HepG2 (cell line): ENCODE results near the gene NT5M. TPM values are rescaled to one million over a fixed set of nuclear protein-coding genes. Genes with fewer than 3 reads are reported as not detected.

ENCODE experiments used
- ATAC-seq: fragments of 200-7000 bp; cut with Tn5 transposase; 3 replicates; pipeline ENCODE4 v1.9.1; 2020; ENCODE audit warnings: mild to moderate bottlenecking, moderate library complexity
- BruUV-seq: library from RNA; stranded (reverse); fragments of 400-500 nt; replicated peaks from 2 replicates; lab custom pipeline; 2021; lab: Mats Ljungman, UMichigan
- CTCF ChIA-PET: fragments of 300-600 bp; formaldehyde crosslinking; extraction: SDS; loops from one replicate; lab custom pipeline; 2021; ENCODE audit warnings: low total read pairs, inconsistent platforms, low intra/inter-chr PET ratio; lab: Yijun Ruan, JAX
- POLR2A ChIA-PET: fragments of 350-600 bp; sonication (Branson Sonifier 250); formaldehyde crosslinking; loops from one replicate; lab custom pipeline; 2020; ENCODE audit warnings: antibody characterized with exemption, inconsistent platforms; lab: Yijun Ruan, JAX
- DNase-seq: peaks from one replicate; pipeline ENCODE4 v3.0.0-alpha.2; 2015; ENCODE audit warnings: low spot score
- FAIRE-seq: peaks from 3 replicates; lab custom pipeline; 2011; peaks lifted over from hg19 to GRCh38; lab: Jason Lieb, UNC
- H2AFZ ChIP-seq: one replicate; pipeline ENCODE4 v1.6.1; 2011; ENCODE audit warnings: low read length, inconsistent platforms
- H3K27ac ChIP-seq: fragments of 300-600 bp; 3 replicates; pipeline ENCODE4 v1.8.0; 2011; ENCODE audit warnings: mixed run types, mild to moderate bottlenecking, mixed read lengths, low read length, inconsistent platforms; ENCODE audit not compliant: insufficient read depth; ENCODE audit errors: extremely low read length
- H3K27me3 ChIP-seq, 2 experiments: fragments of 200-600 bp in 1 of 2; 2 replicates in 1 of 2; 3 replicates in 1 of 2; pipeline versions ENCODE4 v1.6.0 to v1.8.0; 2011; ENCODE audit warnings: low read length in 2 of 2, mild to moderate bottlenecking in 2 of 2, moderate library complexity in 2 of 2, inconsistent platforms in 1 of 2; ENCODE audit not compliant: insufficient read depth in 2 of 2, control insufficient read depth in 1 of 2
- H3K36me3 ChIP-seq, 2 experiments: fragments of 200-600 bp in 1 of 2; replicated peaks in 1 of 2; 2 replicates in 1 of 2; 3 replicates in 1 of 2; pipeline versions ENCODE4 v1.5.1 to v1.8.0; 2011; ENCODE audit warnings: low read length in 2 of 2, inconsistent platforms in 1 of 2; ENCODE audit not compliant: insufficient read depth in 2 of 2, control insufficient read depth in 1 of 2
- H3K4me1 ChIP-seq: 2 replicates; pipeline ENCODE4 v1.5.1; 2012; ENCODE audit warnings: low read length, inconsistent platforms; ENCODE audit not compliant: insufficient read depth
- H3K4me2 ChIP-seq: 2 replicates; pipeline ENCODE4 v1.6.0; 2011; ENCODE audit warnings: low read depth, low read length, inconsistent platforms
- H3K4me3 ChIP-seq, 3 experiments: fragments of 200-600 bp in 1 of 3; sonication (generic), shearing (Covaris generic) in 1 of 3; replicated peaks in 1 of 3; 2 replicates each; pipeline ENCODE4 v1.5.1; 2011 to 2016; ENCODE audit warnings: low read length in 3 of 3, inconsistent platforms in 2 of 3, low read depth in 2 of 3, mild to moderate bottlenecking in 2 of 3, control low read depth in 1 of 3, mixed read lengths in 1 of 3; ENCODE audit not compliant: insufficient read depth in 1 of 3
- H3K79me2 ChIP-seq: one replicate; pipeline ENCODE4 v1.6.1; 2011; ENCODE audit warnings: low read length, inconsistent platforms; ENCODE audit not compliant: insufficient read depth
- H3K9ac ChIP-seq: 2 replicates; pipeline ENCODE4 v1.6.0; 2011; ENCODE audit warnings: mild to moderate bottlenecking, low read depth, low read length, inconsistent platforms; ENCODE audit not compliant: insufficient read depth
- H3K9me3 ChIP-seq: 2 replicates; pipeline ENCODE4 v1.5.1; 2012; ENCODE audit warnings: mild to moderate bottlenecking, low read length
- H4K20me1 ChIP-seq: 2 replicates; pipeline ENCODE4 v1.6.0; 2011; ENCODE audit warnings: inconsistent platforms, mild to moderate bottlenecking, low read length, moderate library complexity; ENCODE audit not compliant: insufficient read depth
- ATF3 ChIP-seq: sonication (generic); formaldehyde crosslinking; IDR thresholded peaks from 2 replicates; pipeline ENCODE4 v1.4.0; 2020; ENCODE audit warnings: missing genetic modification reagents
- DBP ChIP-seq: sonication (generic); formaldehyde crosslinking; IDR thresholded peaks from 2 replicates; pipeline ENCODE4 v1.4.0; 2020; ENCODE audit warnings: missing genetic modification reagents; ENCODE audit errors: not compliant biosample characterization
- HNRNPL ChIP-seq: fragments of 200-400 bp; formaldehyde crosslinking; IDR thresholded peaks from 2 replicates; pipeline ENCODE4 v1.6.1; 2017; ENCODE audit warnings: mild to moderate bottlenecking, low read depth, low read length
- MNT ChIP-seq: fragments of 450-650 bp; IDR thresholded peaks from 2 replicates; pipeline ENCODE4 v1.6.1; 2016
- SIN3A ChIP-seq: IDR thresholded peaks from 2 replicates; pipeline ENCODE4 v1.6.1; 2011; ENCODE audit warnings: low read depth, mild to moderate bottlenecking, control low read depth, low read length, borderline replicate concordance
- TEAD3 ChIP-seq: optimal IDR thresholded peaks from 2 replicates; pipeline ENCODE3; 2016; ENCODE audit warnings: borderline replicate concordance
- ZBTB4 ChIP-seq: sonication (generic); formaldehyde crosslinking; IDR thresholded peaks from 2 replicates; pipeline ENCODE4 v1.4.0; 2020; ENCODE audit warnings: missing genetic modification reagents, mild to moderate bottlenecking, borderline replicate concordance
- WGBS: methylation state at CpG from one replicate; pipeline ENCODE4 v1.1.6; 2017; ENCODE audit warnings: low lambda C conversion rate; 5-methylcytosine and 5-hydroxymethylcytosine counted together
- in situ Hi-C: cut with HindIII; loops from 2 replicates; pipeline ENCODE4 v1.10.0; 2017; ENCODE audit warnings: low pct_unique_long_range_greater_than_20kb; ENCODE audit not compliant: extremely low pct_ligation_motif_present
- intact Hi-C: fragments of 100-400 bp; cut with micrococcal nuclease; formaldehyde crosslinking; loops from one replicate; pipeline ENCODE4 v1.10.0; 2022; ENCODE audit not compliant: unreplicated experiment
- polyA plus RNA-seq, 8 experiments: library from polyadenylated mRNA; depleted of rRNA in 3 of 8; stranded (reverse) in 7 of 8; unstranded in 1 of 8; fragments of >200 nt; fragmentation: Illumina TruSeq in 4 of 8; extraction: Trizol in 4 of 8; gene quantifications; 2 replicates each; pipeline versions ENCODE4 v1.2.1 to v1.2.3, GENCODE V29; 2011 to 2016; ENCODE audit warnings: low read depth in 4 of 8, missing spikeins in 1 of 8, mixed read lengths in 1 of 8; ENCODE audit not compliant: insufficient read depth in 1 of 8
- total RNA-seq, 5 experiments: library from RNA; depleted of rRNA; stranded (reverse); fragments of >200 nt; fragmentation: Illumina TruSeq; extraction: Trizol; gene quantifications; 2 replicates each; pipeline ENCODE4 v1.2.3, GENCODE V29; 2016; ENCODE audit warnings: low read depth in 1 of 5

Gene NT5M
- total and polyA plus RNA-seq, 2 of the 13 experiments (the other 11 are each of a cell fraction or from before 2014, with no cell fraction given): 0.55 to 0.78 TPM

GRCh38 chr17:17342242-17342945, 39.2 kb downstream of the NT5M start (continued):
- TF ChIP-seq DBP (CRISPR knock-in tag): no peak
- no peak for TF ChIP-seq SIN3A
- TF ChIP-seq TEAD3 (CRISPR knock-in tag): peak; percentile 80
- TF ChIP-seq ZBTB4 (CRISPR knock-in tag): no peak

GRCh38 chr17:17343160-17343735, 40.1 kb downstream of the NT5M start:
- no peak for ATAC-seq
- TF ChIP-seq MNT (peak; percentile 66), HNRNPL (peak; percentile 69; the same call in 1 of the 2 replicates), ATF3 (no peak)
- Histone ChIP-seq H3K4me3 (no peak overlapping the region), H3K27ac (no peak overlapping the region), H3K36me3 (no peaks in the 10 kb centered on the region), H2AFZ (no peak overlapping the region), H3K4me2 (no peak overlapping the region), H3K9ac (no peak overlapping the region), H3K4me1 (peaks cover 57% of the 10 kb centered on the region), H3K9me3 (no peaks in the 10 kb centered on the region), H3K27me3 (peaks cover 2 to 13% of the 10 kb centered on the region in 2 experiments; a peak in 4 of 5 replicates), H3K79me2 (no peaks in the 10 kb centered on the region), H4K20me1 (no peaks in the 10 kb centered on the region)
- FAIRE-seq: no peak
- POLR2A ChIA-PET: no interaction called here
- WGBS: 49% methylated on average over 5 of the region's 13 CpGs
- intact Hi-C loops (no loop called here), in situ Hi-C loops (no loop called here)
- CTCF ChIA-PET: no interaction called here
- BruUV-seq: no TSS peak
- no peak for DNase-seq
